Upper lobe of right lung (tissue), 1 donor: Measurements from ENCODE around the gene SPSB1. TPM values are rescaled to one million over a fixed set of nuclear protein-coding genes. Genes with fewer than 3 reads are reported as not detected.

Experiments
- ATAC-seq: fragments of 200-7000 bp; cut with Tn5 transposase; one replicate; pipeline ENCODE4 v1.9.1; 2020; ENCODE audit warnings: mild to moderate bottlenecking, moderate library complexity
- DNase-seq: peaks from one replicate; pipeline ENCODE4 v3.0.0-alpha.2; 2020
- H3K27ac ChIP-seq: fragments of 200-600 bp; one replicate; pipeline ENCODE4 v1.8.0; 2022
- H3K27me3 ChIP-seq: fragments of 200-600 bp; one replicate; pipeline ENCODE4 v1.8.0; 2022; ENCODE audit warnings: mild to moderate bottlenecking
- H3K36me3 ChIP-seq: fragments of 200-600 bp; one replicate; pipeline ENCODE4 v1.8.0; 2022
- H3K4me1 ChIP-seq: fragments of 200-600 bp; one replicate; pipeline ENCODE4 v1.8.0; 2022
- H3K4me3 ChIP-seq: fragments of 200-600 bp; one replicate; pipeline ENCODE4 v1.8.0; 2022; ENCODE audit warnings: mild to moderate bottlenecking
- H3K9me3 ChIP-seq: fragments of 200-600 bp; one replicate; pipeline ENCODE4 v1.8.0; 2022
- CTCF ChIP-seq: fragments of 200-600 bp; IDR thresholded peaks from one replicate; pipeline ENCODE4 v1.8.0; 2022; ENCODE audit warnings: antibody characterized with exemption
- intact Hi-C: fragments of 100-400 bp; cut with DNase I; formaldehyde crosslinking; loops from one replicate; pipeline ENCODE4 v1.11.0; 2022
- long read RNA-seq: library from polyadenylated mRNA; unstranded; transcript quantifications from one replicate; pipeline ENCODE4 v2.0.0, GENCODE V29; 2021
- total RNA-seq: library from RNA; stranded (reverse); fragmentation: NEBNext Ultra II Directional; extraction: Animal tissue kit (Norgen Biotek cat#: 25700); gene quantifications from one replicate; pipeline ENCODE4 v1.2.1, GENCODE V29; 2021
- donor health status: DM: no; HTN: yes; CAD: no; lungs with severe emphysema.

The SPSB1 gene
- 29.0 TPM for total RNA-seq
- long read RNA-seq, transcript SPSB1-201 (3 exons, 3,120 nt) = major isoform, 65 of 78 reads
- long read RNA-seq, partial matches to known transcripts = 1 of 78 reads
- long read RNA-seq, other reads (novel, unspliced or antisense) = 10 of 78 reads

GRCh38 chr1:9292361-9293240, at the start of gene SPSB1:
Gene SPSB1, plus strand, starts transcription at chr1:9292894. Its CDS starts 62,998 bp downstream, at chr1:9355892.
- peaks cover 9% of the 10 kb centered on the region for H3K9me3 ChIP-seq
- DNase-seq (peak; percentile 87), ATAC-seq (peak; percentile 74)
- H3K27ac ChIP-seq = peak within 1 kb of the TSS; percentile 86
- peak; percentile 5 for TF ChIP-seq CTCF
- no peaks in the 10 kb centered on the region for H3K36me3 ChIP-seq
- H3K4me1 ChIP-seq = peaks cover 36% of the 10 kb centered on the region
- no peaks in the 10 kb centered on the region for H3K27me3 ChIP-seq
- H3K4me3 ChIP-seq = peak within 1 kb of the TSS; percentile 87
- intact Hi-C loops = loop anchor here (5.0 kb wide), 1 partner anchor 160 kb away; no protein-coding TSS in a partner anchor

- Histone ChIP-seq H3K27me3 (no peaks in the 10 kb centered on the region), H3K27ac (peak overlapping the region; percentile 83), H3K9me3 (no peaks in the 10 kb centered on the region), H3K4me1 (peaks cover 66% of the 10 kb centered on the region), H3K36me3 (peaks cover 22% of the 10 kb centered on the region), H3K4me3 (peak overlapping the region; percentile 26)
- no peak for TF ChIP-seq CTCF
- intact Hi-C loops = no loop called here
- ATAC-seq (no peak), DNase-seq (peak; percentile 33)
Measured at GRCh38 chr1:9243066-9243739, 49.5 kb upstream of the SPSB1 start.

- H3K9me3 ChIP-seq = no peaks in the 10 kb centered on the region
- peak overlapping the region; percentile 68 for H3K27ac ChIP-seq
- ATAC-seq (peak; percentile 67), DNase-seq (peak; percentile 67)
- H3K4me1 ChIP-seq = peaks cover 56% of the 10 kb centered on the region
- no peak overlapping the region for H3K4me3 ChIP-seq
- intact Hi-C loops = no loop called here
- no peak for TF ChIP-seq CTCF
- peaks cover 22% of the 10 kb centered on the region for H3K36me3 ChIP-seq
- H3K27me3 ChIP-seq = no peaks in the 10 kb centered on the region
Measured at GRCh38 chr1:9244501-9245229, 48.0 kb upstream of the SPSB1 start.

GRCh38 chr1:9245230-9245619, 47.5 kb upstream of the SPSB1 start:
- no peaks in the 10 kb centered on the region for H3K27me3 ChIP-seq
- H3K36me3 ChIP-seq = peaks cover 22% of the 10 kb centered on the region
- intact Hi-C loops = no loop called here
- H3K4me1 ChIP-seq = peaks cover 55% of the 10 kb centered on the region
- H3K9me3 ChIP-seq = no peaks in the 10 kb centered on the region
- ATAC-seq = no peak
- peak; percentile 62 for DNase-seq
- peak overlapping the region; percentile 68 for H3K27ac ChIP-seq
- no peak overlapping the region for H3K4me3 ChIP-seq
- TF ChIP-seq CTCF = no peak

- intact Hi-C loops = no loop called here
- no peak for TF ChIP-seq CTCF
- Histone ChIP-seq H3K27me3 (no peaks in the 10 kb centered on the region), H3K9me3 (no peaks in the 10 kb centered on the region), H3K4me1 (peaks cover 54% of the 10 kb centered on the region), H3K4me3 (no peak overlapping the region), H3K36me3 (peaks cover 22% of the 10 kb centered on the region), H3K27ac (no peak overlapping the region)
- DNase-seq (no peak), ATAC-seq (no peak)
Measured at GRCh38 chr1:9245661-9246060, 47.0 kb upstream of the SPSB1 start.
